IMR-90 (cell line): Measurements from ENCODE around the gene CHDH. TPM values are rescaled to one million over a fixed set of nuclear protein-coding genes. Genes with fewer than 3 reads are reported as not detected.

Experiments
- ATAC-seq: fragments of 200-7000 bp; cut with Tn5 transposase; 2 replicates; pipeline ENCODE4 v1.9.1; 2020; ENCODE audit warnings: low read depth, mild to moderate bottlenecking, moderate library complexity
- BruUV-seq: library from RNA; stranded (reverse); fragments of 400-500 nt; replicated peaks from 2 replicates; lab custom pipeline; 2021; lab: Mats Ljungman, UMichigan
- CTCF ChIA-PET: fragments of 300-600 bp; formaldehyde crosslinking; extraction: SDS; loops from one replicate; lab custom pipeline; 2021; ENCODE audit warnings: antibody characterized with exemption; lab: Yijun Ruan, JAX
- POLR2A ChIA-PET: fragments of 300-600 bp; sonication (Branson Sonifier 250); formaldehyde crosslinking; loops from one replicate; lab custom pipeline; 2022; ENCODE audit warnings: antibody characterized with exemption; ENCODE audit not compliant: unreplicated experiment; lab: Charles Lee
- DNase-seq: peaks from one replicate; pipeline ENCODE4 v3.0.0; 2013
- H2AFZ ChIP-seq: replicated peaks from 2 replicates; pipeline ENCODE3; 2013; ENCODE audit warnings: low read length, mild to moderate bottlenecking; ENCODE audit not compliant: poor library complexity
- H2AK5ac ChIP-seq: 2 replicates; pipeline ENCODE4 v1.6.1; 2013; ENCODE audit warnings: low read depth, low read length, inconsistent platforms
- H2AK9ac ChIP-seq: replicated peaks from 2 replicates; pipeline ENCODE3; 2013; ENCODE audit warnings: mild to moderate bottlenecking, low read depth, low read length, moderate library complexity; ENCODE audit not compliant: poor library complexity
- H2BK120ac ChIP-seq: 2 replicates; pipeline ENCODE4 v1.6.1; 2013; ENCODE audit warnings: low read depth, low read length, inconsistent platforms
- H2BK15ac ChIP-seq: 3 replicates; pipeline ENCODE4 v1.6.1; 2013; ENCODE audit warnings: low read depth, low read length, inconsistent platforms
- H2BK20ac ChIP-seq: 2 replicates; pipeline ENCODE4 v1.6.1; 2013; ENCODE audit warnings: low read depth, mild to moderate bottlenecking, inconsistent platforms, low read length, moderate library complexity
- H2BK5ac ChIP-seq: 2 replicates; pipeline ENCODE4 v1.6.1; 2013; ENCODE audit warnings: mild to moderate bottlenecking, low read depth, low read length, inconsistent platforms; ENCODE audit not compliant: poor library complexity, severe bottlenecking
- H3K14ac ChIP-seq: replicated peaks from 2 replicates; pipeline ENCODE4 v1.6.1; 2013; ENCODE audit warnings: low read depth, low read length, inconsistent platforms
- H3K18ac ChIP-seq: 2 replicates; pipeline ENCODE4 v1.6.1; 2013; ENCODE audit warnings: low read depth, low read length, control low read depth
- H3K23ac ChIP-seq: 2 replicates; pipeline ENCODE4 v1.6.1; 2013; ENCODE audit warnings: low read depth, low read length, inconsistent platforms
- H3K27ac ChIP-seq: 2 replicates; pipeline ENCODE4 v1.5.1; 2013; ENCODE audit warnings: mild to moderate bottlenecking, control low read depth, low read length; ENCODE audit not compliant: insufficient read depth
- H3K27me3 ChIP-seq: 2 replicates; pipeline ENCODE4 v1.6.1; 2013; ENCODE audit warnings: low read length; ENCODE audit not compliant: control insufficient read depth, insufficient read depth
- H3K36me3 ChIP-seq: 2 replicates; pipeline ENCODE4 v1.6.1; 2013; ENCODE audit warnings: low read length, mixed read lengths; ENCODE audit not compliant: control insufficient read depth, insufficient read depth
- H3K4ac ChIP-seq: 2 replicates; pipeline ENCODE4 v1.6.1; 2013; ENCODE audit warnings: low read depth, low read length, inconsistent platforms
- H3K4me1 ChIP-seq: 2 replicates; pipeline ENCODE4 v1.6.1; 2013; ENCODE audit warnings: low read length, mixed read lengths; ENCODE audit not compliant: control insufficient read depth, insufficient read depth
- H3K4me2 ChIP-seq: 2 replicates; pipeline ENCODE4 v1.6.1; 2013; ENCODE audit warnings: low read depth, mild to moderate bottlenecking, control low read depth, low read length, moderate library complexity
- H3K4me3 ChIP-seq: 2 replicates; pipeline ENCODE4 v1.5.1; 2013; ENCODE audit warnings: low read depth, mild to moderate bottlenecking, control low read depth, low read length, moderate library complexity; ENCODE audit not compliant: insufficient read depth
- H3K56ac ChIP-seq: 2 replicates; pipeline ENCODE4 v1.6.1; 2013; ENCODE audit warnings: low read length, inconsistent platforms; ENCODE audit not compliant: insufficient read depth; ENCODE audit errors: extremely low read depth
- H3K79me1 ChIP-seq, 2 experiments: 2 replicates each; pipeline ENCODE4 v1.6.1; 2013; ENCODE audit warnings: low read length in 2 of 2, inconsistent platforms in 1 of 2, low read depth in 1 of 2
- H3K9ac ChIP-seq: 2 replicates; pipeline ENCODE4 v1.6.1; 2013; ENCODE audit warnings: low read depth, low read length, control low read depth
- H3K9me1 ChIP-seq: 2 replicates; pipeline ENCODE4 v1.6.1; 2013; ENCODE audit warnings: low read length, inconsistent platforms; ENCODE audit not compliant: insufficient read depth
- H3K9me3 ChIP-seq: 2 replicates; pipeline ENCODE4 v1.6.1; 2013; ENCODE audit warnings: low read length; ENCODE audit not compliant: control insufficient read depth, insufficient read depth
- H4K20me1 ChIP-seq: 2 replicates; pipeline ENCODE4 v1.6.1; 2013; ENCODE audit warnings: low read length, inconsistent platforms; ENCODE audit not compliant: insufficient read depth
- H4K5ac ChIP-seq: 2 replicates; pipeline ENCODE4 v1.6.1; 2013; ENCODE audit warnings: mild to moderate bottlenecking, low read depth, low read length, control low read depth
- H4K8ac ChIP-seq, 2 experiments: 2 replicates each; pipeline ENCODE4 v1.6.1; 2013; ENCODE audit warnings: low read depth in 2 of 2, low read length in 2 of 2, control low read depth in 1 of 2, inconsistent platforms in 1 of 2
- H4K91ac ChIP-seq: 2 replicates; pipeline ENCODE4 v1.6.1; 2013; ENCODE audit warnings: low read depth, low read length, inconsistent platforms; ENCODE audit not compliant: insufficient read depth
- CHD1 ChIP-seq: IDR thresholded peaks from 2 replicates; pipeline ENCODE4 v1.6.1; 2012; ENCODE audit warnings: low read depth, low read length, improper control_type of control experiment
- FOS ChIP-seq: fragments of 150-350 bp; IDR thresholded peaks from 2 replicates; pipeline ENCODE4 v1.6.1; 2016; ENCODE audit warnings: low read depth, low read length
- MAFK ChIP-seq: IDR thresholded peaks from 2 replicates; pipeline ENCODE4 v1.6.1; 2012; ENCODE audit warnings: low read depth, low read length, improper control_type of control experiment
- MXI1 ChIP-seq: IDR thresholded peaks from 2 replicates; pipeline ENCODE4 v1.6.1; 2012; ENCODE audit warnings: low read depth, mild to moderate bottlenecking, low read length, moderate library complexity, borderline replicate concordance
- RFX5 ChIP-seq: IDR thresholded peaks from 2 replicates; pipeline ENCODE4 v1.8.0; 2012; ENCODE audit warnings: low read depth, mild to moderate bottlenecking, low read length, moderate library complexity
- WGBS, 2 experiments: methylation state at CpG; one replicate each; pipeline versions ENCODE4 v1.1.5 to v1.1.7; 2013; ENCODE audit warnings: missing lambda C conversion rate in 2 of 2; ENCODE audit not compliant: insufficient read length in 1 of 2; ENCODE audit errors: extremely low coverage in 2 of 2; 5-methylcytosine and 5-hydroxymethylcytosine counted together
- dilution Hi-C: fragments of 300-500 bp; cut with HindIII; formaldehyde crosslinking; loops from one replicate; pipeline ENCODE4 v1.14.3; 2018; ENCODE audit warnings: low sequenced_read_pairs; ENCODE audit not compliant: unreplicated experiment
- in situ Hi-C: fragments of 300-500 bp; cut with MboI; formaldehyde crosslinking; loops from 3 replicates; pipeline ENCODE4 v1.14.3; 2019; ENCODE audit warnings: low sequenced_read_pairs, inconsistent platforms, mixed read lengths
- intact Hi-C: fragments of 100-400 bp; cut with micrococcal nuclease; formaldehyde crosslinking; loops from 2 replicates; pipeline ENCODE4 v1.10.0; 2022
- polyA plus RNA-seq, 3 experiments: library from polyadenylated mRNA; depleted of rRNA; stranded (reverse); fragments of >200 nt; gene quantifications; 2 replicates each; pipeline ENCODE4 v1.2.3, GENCODE V29; 2012; ENCODE audit warnings: low replicate concordance in 1 of 3
- total RNA-seq: library from RNA; depleted of rRNA; stranded (reverse); fragments of >200 nt; gene quantifications from 2 replicates; pipeline ENCODE4 v1.2.3, GENCODE V29; 2012

CHDH gene
- total and polyA plus RNA-seq, 2 of the 4 experiments (the other 2 are of a cell fraction): under 0.01 to 0.19 TPM

DNA sequence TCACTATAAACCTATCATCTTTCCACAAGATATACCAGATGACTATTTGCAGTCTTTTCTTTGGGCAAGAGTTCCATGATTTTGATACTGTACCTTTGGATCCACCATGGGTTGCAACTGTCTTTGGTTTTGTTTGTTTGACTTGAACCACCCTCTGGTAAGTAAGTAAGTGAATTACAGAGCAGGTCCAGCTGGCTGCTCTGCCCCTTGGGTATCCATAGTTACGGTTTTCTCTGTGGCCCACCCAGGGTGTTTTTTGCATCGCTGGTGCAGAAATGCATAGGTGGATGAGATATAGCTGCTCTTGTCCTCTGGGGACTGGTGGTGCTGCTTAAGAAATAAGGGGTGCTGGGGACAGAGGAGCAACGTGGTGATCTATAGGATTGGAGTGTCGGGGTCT is 33.8 kb downstream of the CHDH start:
- Histone ChIP-seq H3K27ac (no peak overlapping the region), H3K18ac (no peak overlapping the region), H3K4me1 (no peaks in the 10 kb centered on the region), H2AFZ (no peak overlapping the region), H2AK9ac (no peak overlapping the region), H3K9me3 (no peaks in the 10 kb centered on the region), H3K14ac (no peak overlapping the region), H3K27me3 (peaks cover 11% of the 10 kb centered on the region), H3K4me2 (no peak overlapping the region), H3K79me1 (no peaks in the 10 kb centered on the region), H2BK5ac (no peak overlapping the region), H4K20me1 (no peaks in the 10 kb centered on the region), H2BK15ac (no peak overlapping the region), H4K8ac (no peak overlapping the region), H3K56ac (no peak overlapping the region), H3K4ac (no peak overlapping the region), H4K91ac (no peak overlapping the region), H3K9ac (no peak overlapping the region), H2BK20ac (no peak overlapping the region), H3K23ac (no peak overlapping the region), H4K5ac (no peak overlapping the region), H2AK5ac (no peak overlapping the region), H3K9me1 (no peaks in the 10 kb centered on the region), H3K36me3 (no peaks in the 10 kb centered on the region), H3K4me3 (no peak overlapping the region), H2BK120ac (no peak overlapping the region)
- dilution Hi-C loops: no loop called here
- BruUV-seq: no TSS peak
- ChIA-PET CTCF (no interaction called here), POLR2A (no interaction called here)
- no peak for DNase-seq
- intact Hi-C loops: no loop called here
- no peak for ATAC-seq
- in situ Hi-C loops: no loop called here
- WGBS, 2 experiments: 60% methylated on average over 2 of the region's 4 CpGs; no CpG with 5 or more reads in 1 of the 2 experiments
- no peak for TF ChIP-seq RFX5
- no peak for TF ChIP-seq MAFK
- TF ChIP-seq FOS: no peak
- TF ChIP-seq CHD1: no peak
- TF ChIP-seq MXI1: no peak
